GM20000 (cell line): Measurements from ENCODE around the gene RAPGEF2.

Source experiments
- DNase-seq: peaks from one replicate; pipeline ENCODE4 v3.0.0; 2012; ENCODE audit warnings: low spot score
- CTCF ChIP-seq: IDR thresholded peaks from 2 replicates; pipeline ENCODE4 v1.5.1; 2012; ENCODE audit warnings: mild to moderate bottlenecking, control low read depth; ENCODE audit errors: extremely low read depth, missing control alignments

Gene RAPGEF2

GRCh38 chr4:159264057-159264456, 161.2 kb downstream of the RAPGEF2 start:
- DNase-seq, result no peak
- TF ChIP-seq CTCF, result no peak

- no peak for DNase-seq
- no peak for TF ChIP-seq CTCF
These were observed 164.3 kb downstream of the RAPGEF2 start for GRCh38 chr4:159266981-159267868.

GRCh38 chr4:159267869-159268285, 165.0 kb downstream of the RAPGEF2 start:
- no peak for TF ChIP-seq CTCF

GRCh38 chr4:159268607-159269006, 165.7 kb downstream of the RAPGEF2 start:
- DNase-seq, result no peak

More at GRCh38 chr4:159267869-159268285, 165.0 kb downstream of the RAPGEF2 start:
- DNase-seq, result no peak

GRCh38 chr4:159269116-159269515, 166.2 kb downstream of the RAPGEF2 start:
- no peak for TF ChIP-seq CTCF
- DNase-seq, result no peak

More at GRCh38 chr4:159268607-159269006, 165.7 kb downstream of the RAPGEF2 start:
- TF ChIP-seq CTCF, result no peak

GRCh38 chr4:159269956-159270355, 167.1 kb downstream of the RAPGEF2 start:
- no peak for TF ChIP-seq CTCF

GRCh38 chr4:159271856-159272255, 169.0 kb downstream of the RAPGEF2 start:
- DNase-seq, result no peak
- TF ChIP-seq CTCF, result no peak

More at GRCh38 chr4:159269956-159270355, 167.1 kb downstream of the RAPGEF2 start:
- no peak for DNase-seq
